GOT3 (cell line): Measurements from ENCODE around the gene CTNNA3.

Source experiments
- DNase-seq: peaks from one replicate; lab custom pipeline; 2025; ENCODE audit warnings: mixed read lengths; lab: John Stamatoyannopoulos, UW

CTNNA3 gene

DNA sequence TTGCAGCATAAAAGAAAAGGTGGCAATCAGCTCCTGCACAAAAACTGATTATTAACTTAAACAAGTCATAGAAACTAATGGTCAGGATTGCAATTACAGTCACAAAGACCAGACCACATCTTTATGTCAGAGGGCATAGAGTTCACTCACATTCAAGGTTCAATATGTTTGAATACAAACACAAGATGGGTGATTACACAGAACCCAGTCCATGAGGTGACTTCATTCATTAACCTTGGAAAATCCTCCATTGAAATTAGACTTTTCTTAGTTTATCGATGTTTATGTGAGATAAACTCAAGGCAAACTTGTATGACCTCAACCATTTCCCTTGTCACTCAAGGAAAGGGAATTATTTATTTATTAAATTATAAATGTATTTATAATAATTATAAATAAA lies 1158.8 kb downstream of the CTNNA3 start:
- DNase-seq: no peak

DNA sequence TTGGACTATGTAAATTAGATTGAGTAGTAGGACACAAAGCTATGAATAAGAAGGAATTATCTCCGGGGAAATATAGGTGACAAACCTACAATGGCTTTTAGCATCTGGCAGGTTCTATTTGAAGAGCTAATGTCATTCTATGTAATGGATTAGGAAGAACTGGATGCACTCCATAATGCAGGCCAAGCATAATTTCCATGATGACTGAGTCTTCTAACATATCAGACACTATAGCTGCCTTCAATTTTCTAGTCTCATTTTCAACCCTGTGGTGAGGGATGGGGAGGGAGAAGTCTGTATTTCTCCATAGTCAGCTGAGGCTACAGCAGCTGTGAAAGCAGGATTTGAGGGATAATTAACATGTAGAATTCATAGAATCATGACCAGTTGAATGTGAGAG lies 1160.6 kb downstream of the CTNNA3 start:
- DNase-seq: no peak

DNA sequence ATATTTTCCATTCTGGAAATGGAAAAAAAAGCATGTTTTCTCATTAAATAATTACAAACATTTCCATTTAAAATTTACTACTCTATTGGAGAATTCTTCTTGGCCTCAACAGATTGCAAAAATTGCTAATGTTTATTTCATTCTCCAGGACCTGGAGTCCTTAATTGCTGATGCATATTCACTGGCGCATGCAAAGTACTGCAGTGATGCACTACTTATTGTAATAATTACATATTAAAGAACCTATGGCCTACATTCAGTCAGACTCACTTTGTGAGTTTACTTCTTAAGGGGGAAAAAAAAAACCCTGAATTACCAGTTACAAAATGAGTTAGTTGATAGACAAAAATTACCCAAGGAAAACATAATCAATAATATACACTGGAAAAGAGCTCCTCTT lies 1161.1 kb downstream of the CTNNA3 start:
- no peak for DNase-seq

DNA sequence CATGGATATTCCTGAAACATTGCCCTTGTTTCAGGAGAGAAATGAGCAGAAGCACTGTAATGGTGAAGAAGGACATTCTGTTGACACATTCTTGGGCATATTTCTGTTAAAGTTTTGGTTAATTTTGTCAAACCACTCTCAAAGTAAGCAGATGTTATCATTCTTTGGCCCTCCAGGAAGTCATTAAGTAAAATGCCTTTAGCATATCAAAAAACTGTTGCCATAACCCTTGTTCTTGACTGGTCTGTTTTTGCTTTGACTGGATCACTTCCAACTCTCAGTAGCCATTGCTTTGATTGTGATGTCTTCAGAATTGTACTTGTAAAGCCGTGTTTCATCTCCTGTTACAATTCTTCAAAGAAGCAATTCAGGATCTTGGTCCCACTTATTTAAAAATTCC lies 1174.5 kb downstream of the CTNNA3 start:
- no peak for DNase-seq

DNA sequence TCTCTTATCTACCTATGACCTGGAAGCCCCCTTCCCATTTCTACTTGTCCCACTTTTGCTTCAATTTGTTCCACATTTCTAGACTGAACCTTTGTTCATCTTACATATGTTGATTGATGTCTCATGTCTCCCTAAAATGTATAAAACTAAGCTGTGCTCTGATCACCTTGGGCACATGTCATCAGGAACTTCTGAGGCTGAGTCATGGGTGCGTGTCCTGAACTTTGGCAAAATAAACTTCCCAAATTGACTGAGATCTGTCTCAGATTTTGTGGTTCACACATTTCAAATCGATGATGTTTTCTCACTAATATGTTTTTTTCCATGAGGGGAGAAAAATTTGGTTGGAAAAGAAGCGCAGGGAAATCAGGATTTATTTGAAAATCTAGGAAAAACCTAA lies 1176.4 kb downstream of the CTNNA3 start:
- DNase-seq: no peak

DNA sequence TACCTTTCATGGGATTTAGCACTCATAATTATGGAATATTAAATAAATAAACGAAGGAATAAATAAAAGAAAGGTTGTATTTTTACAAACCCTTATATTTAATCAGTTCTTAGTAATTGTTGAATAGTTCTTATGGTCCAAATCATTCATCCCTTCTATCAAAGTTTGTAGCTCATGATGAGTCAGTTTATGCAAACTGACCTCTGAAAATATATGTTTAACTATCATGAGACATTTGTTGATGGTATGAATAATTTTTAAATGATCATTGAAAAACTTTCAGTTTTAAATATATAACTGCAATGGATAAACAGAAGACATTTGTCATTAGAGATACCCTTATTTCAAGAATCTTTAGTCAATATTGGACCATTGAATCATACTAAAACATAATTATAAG lies 1181.3 kb downstream of the CTNNA3 start:
- no peak for DNase-seq

DNA sequence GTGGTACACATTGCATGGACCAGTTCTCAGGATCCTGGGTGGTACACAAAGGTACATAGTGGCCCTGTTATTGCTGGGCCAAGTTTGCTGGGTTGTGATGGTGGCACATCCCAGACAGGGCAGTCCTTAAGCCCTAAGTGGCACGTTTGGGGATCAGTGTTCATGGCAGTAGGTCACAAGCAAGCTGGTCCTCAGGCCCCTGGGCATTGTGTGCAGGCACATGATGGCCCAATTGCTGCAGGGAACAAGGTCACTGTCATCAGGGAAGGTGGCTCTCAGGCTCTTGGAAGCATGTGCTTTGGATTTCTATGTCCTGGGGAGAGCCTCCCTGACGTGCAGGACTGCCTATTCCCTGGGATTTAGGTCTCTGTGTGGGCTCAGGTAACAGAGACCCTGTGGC lies 1182.5 kb downstream of the CTNNA3 start:
- no peak for DNase-seq

DNA sequence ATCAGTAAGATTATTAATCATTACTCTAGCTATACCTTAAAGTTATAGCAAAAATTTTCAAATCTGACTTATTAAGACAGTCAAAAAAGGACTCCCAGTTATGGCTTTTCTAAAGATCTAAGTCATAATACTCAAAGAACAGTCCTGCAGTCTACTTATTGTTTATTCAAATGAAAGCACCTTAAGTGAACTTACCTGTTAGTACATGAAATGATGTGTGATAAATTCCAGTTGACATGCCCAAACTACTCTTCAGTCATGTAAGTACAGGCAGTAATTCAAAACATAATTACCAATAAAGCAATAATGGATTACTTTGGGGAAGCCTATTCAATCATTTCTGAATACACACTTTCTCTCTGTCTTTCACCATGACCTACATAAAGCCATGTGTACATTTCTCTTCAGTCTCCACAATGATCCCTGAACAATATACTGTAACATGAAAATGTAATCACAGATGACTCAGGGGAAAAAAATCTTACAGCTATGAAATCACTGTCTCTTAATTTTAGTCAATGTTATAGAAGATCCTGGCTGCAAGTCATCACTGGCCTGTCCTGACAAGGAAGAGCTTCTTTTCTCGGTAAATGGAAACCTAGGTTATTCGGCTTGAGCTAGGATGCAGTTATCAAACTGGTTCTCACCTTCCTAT lies 1190.9 kb downstream of the CTNNA3 start:
- DNase-seq: no peak

DNA sequence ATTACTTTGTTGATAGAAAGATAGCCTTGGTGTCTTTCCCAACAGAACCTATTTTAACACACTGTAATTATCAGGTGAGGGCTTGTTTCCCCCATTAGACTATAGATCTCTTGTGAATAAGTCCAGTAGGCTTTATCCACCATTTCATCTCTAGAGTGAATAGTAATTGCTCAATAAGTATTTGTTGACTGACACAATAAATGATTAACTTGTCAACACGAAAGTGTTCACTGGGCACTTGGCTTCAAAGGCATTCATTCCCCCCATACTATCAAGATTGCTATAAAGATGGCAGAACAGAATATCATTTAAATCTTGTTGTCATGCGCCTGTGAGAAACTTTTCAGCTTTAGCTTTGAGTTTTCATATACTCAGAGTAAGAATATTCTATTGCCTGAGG lies 1194.6 kb downstream of the CTNNA3 start:
- no peak for DNase-seq

DNA sequence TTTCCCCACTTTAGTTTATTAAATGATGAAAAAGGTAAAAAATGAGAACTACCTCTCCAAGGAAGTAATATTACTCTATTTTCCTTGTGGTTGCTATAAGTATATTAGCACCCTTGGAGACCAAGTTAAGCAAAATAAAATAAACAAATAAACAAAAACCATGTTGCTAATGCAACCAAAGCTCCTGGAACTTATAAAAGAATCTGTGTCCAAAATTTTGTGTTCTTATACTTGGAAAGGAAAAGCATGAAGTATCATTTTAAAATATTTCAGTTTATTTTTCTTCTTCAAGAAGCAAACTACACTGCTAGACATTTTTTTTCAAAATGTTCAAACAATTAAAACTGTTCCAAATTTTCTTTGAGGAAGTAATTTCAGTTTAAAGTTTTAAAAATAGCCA lies 1212.0 kb downstream of the CTNNA3 start:
- no peak for DNase-seq

DNA sequence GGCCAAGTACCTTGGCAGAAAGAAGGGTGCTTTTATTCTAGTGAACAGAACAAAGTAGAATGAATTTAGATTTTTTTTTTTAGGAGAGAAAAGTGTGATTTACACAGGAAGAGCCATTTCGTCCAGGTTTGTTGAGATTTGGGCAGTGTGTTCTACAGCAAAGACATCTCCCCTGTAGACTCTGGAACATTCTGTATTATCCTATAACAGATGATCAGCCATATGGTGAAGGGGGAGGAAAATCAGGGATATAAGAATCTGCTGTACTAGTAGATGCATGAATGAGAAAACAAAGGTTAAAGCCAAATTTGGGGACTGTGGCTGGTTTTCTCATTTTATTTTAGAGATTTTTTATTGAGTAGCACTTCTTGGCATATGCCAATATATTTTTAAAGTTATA lies 1223.8 kb downstream of the CTNNA3 start:
- DNase-seq: no peak

DNA sequence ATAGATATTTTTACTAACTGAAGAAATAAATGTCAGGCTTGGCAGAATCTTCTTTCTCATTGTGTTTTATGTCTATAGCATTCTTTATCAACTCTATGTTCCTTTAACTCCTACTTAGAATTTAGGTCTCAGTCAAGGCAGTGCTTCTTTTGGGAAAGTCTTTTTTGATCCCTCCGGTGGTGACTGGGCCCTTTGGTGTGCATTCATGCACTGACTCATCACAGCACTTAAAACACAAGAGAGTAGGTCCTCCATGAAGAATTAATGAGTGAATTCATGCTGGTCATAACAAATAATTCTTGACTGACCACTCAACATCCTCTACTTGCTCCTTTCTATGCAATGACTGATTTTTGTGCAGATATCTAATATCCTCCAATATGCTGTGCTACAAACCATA lies 1229.0 kb downstream of the CTNNA3 start:
- no peak for DNase-seq

DNA sequence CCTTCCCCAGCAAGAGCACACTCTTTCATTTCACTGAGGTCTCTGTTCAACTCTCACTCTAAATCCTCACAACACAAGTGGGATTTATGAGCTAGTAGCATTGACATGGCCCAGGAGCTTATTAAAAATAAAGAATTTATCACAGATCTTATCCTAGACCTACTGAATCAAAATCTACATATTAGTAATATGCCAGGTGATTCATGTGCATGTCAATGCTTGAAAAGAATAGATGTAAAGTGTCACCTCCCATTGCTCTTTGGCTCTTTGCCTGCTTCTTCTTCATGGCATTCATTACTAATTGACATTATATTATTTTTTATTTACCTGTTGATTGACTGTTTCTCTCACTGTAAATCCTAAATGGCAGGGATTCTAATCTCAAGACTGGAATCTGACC lies 1229.4 kb downstream of the CTNNA3 start:
- no peak for DNase-seq

DNA sequence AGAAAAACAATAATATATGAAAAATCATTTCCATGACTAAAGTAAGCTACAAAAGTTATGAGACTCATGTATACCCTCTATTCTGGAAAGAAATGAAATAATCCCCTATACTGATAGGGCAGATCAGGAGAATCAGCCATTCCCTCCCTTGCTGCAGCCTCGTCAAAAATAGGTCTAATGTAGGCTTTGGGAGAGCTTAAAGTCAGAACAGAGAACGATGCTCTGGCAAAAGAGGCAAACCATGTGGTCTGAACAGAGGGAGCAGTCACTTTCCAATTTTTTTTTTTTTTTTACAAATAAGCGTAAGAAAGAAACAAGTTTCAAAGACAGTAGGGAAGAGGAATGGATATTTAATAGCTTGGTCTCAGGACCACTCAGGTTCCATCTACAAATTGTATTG lies 1232.4 kb downstream of the CTNNA3 start:
- no peak for DNase-seq

DNA sequence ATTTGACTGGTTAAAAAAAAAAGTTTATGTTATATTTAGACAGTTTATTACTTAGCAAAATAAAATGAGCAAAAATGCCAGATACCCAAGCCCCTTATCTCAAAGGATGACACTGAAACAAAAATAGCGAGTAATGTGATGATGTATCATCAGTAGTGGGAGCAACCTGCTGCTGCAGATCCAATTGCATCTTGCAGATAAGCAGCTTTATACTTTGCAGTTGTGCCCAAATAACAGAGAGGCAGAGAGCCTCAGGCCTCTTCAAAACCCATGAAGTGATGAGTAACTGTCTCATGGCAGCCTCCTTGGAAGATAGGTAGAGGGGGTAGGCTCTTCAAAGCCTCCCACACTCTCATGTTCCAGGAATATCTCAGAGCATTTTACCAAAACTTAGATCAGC lies 1238.4 kb downstream of the CTNNA3 start:
- DNase-seq: no peak

DNA sequence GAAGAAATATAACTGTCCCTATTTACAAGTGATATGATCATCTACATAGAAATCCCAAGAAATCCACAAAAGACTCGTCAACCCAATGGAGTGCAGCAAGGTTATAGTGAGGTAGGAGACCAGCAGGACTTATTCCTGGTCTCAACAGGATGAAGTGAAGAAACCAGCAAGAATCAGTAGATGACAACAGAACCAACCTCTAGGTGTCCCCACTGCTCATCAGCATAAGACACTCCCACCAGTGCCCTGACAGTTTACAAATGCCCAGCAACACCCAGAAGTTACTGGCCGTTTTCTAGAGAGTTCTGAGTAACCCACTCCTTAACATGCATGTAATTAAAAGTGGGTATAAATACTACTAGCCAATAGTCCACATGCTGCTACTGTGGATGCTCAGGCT lies 1240.7 kb downstream of the CTNNA3 start:
- no peak for DNase-seq

DNA sequence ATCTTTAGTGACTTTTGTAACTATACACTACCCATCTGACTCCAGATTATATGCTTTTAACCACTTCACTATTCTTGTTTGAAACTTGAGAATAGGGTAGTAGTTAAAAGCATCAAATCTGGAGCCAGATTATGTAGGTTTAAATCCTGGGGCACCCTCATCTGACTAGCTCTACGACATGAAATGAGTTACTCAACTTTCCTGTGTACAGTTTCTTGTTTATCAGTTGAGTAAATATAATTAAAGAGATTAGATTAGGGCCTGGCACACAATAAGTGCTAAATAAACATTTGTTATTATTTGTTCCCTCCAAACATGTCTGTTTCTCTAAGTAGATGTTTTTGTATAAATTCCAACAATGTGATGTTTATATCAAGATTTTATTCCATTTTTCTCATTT lies 1255.4 kb downstream of the CTNNA3 start:
- no peak for DNase-seq

DNA sequence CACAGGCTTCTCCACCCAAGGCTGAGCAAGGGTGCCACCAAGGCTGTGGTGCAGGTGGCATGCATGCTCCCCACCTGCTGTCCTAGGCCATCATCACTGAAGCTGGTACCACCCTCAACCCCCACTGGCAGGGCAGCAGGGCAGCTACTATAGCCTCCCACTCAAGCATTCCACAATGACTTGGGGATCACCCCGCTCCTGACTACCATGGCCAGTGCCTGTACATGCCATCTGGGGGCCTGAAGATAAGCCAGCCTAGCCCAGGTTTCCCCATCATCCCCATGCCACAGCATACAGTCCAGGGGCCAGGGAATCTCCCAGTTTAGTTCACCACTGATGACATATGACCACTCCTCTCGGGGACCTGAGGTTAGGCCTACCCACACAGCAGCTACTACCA lies 1281.1 kb downstream of the CTNNA3 start:
- no peak for DNase-seq

DNA sequence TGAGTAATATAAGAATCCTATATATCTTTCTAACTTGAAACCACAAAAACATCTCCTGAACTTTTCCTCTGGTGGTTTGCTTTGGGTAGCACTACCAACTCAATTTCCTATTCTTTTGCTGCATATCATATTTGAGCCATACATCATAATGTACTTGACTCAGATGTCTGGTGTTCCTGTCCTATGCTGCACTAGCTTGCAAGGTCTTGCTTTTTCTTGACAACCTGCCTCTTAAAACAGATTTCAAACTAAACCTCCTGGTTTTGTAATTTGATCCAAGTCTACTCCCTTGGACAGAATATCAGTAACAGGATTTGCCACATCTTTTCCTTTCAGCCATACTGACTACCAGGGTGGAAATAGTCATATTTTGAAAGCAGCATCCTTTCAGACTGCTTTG lies 1290.4 kb downstream of the CTNNA3 start:
- no peak for DNase-seq

DNA sequence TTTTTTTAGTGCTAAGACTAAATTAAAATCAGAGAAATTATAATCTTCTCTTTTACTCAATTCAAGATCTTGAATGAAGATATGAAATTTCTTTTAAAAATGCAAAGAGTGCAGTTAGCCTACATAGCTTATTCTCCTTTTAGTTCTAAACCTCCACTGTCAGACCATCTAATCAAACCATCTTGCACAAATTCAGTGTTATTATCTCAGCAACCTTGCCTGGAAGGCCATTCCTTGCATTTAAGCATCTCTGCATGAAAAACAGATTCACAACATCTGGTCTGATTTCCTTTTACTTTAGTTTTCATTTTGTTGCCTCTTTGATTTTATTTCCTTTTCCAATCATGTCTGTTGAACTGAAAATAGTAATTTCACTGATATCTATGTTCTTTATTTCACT lies 1297.3 kb downstream of the CTNNA3 start:
- DNase-seq: no peak

DNA sequence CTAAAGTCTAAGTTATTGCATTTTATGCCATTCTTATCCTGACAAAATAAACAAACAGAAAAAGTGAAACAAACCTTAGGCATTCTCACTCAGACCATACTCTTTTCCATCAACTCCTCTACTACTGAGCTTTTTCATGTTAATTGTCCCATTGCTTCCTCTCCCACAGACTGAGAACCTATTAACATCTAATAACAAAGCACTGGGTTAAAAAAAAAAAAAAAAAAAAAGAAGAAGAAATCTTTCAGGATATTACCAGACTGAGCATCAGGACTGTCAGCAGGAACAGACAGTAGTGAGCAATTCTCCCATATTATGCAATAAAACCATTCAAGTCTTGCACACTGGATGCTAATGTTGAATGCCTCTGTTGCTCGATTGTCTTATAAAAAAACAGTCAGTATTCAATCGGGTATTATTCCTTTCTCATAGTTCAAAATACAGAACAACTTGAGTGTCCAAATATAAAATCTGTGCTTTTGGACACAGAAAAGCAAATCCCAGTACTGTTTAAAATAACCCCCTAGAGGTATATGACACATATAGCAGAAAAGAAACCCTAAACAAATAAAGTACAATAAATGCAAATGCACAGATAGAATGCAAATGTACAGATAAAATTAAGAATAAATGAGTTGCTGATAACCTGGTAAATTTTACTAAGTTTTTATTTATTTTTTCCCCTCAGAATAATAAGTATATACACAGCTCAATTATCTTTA lies 1301.5 kb downstream of the CTNNA3 start:
- DNase-seq: no peak

DNA sequence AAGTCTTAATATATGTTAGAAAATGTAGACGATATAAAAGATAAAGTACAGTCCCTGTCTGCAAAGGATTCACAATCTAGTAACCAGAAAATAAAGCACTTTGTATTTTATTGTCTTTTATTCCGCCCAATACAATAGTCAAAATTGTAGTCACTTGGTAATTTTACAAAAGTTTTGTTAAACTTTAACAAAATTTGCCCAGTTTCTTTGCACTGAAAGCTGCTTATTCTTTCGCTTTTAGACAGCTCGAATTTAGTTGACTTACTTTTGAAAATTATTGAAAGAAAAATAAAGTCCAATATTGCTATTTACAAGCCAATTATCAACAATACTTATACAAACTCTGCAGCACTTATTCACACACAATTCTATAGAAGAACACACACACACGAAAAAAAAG lies 1305.1 kb downstream of the CTNNA3 start:
- DNase-seq: no peak

DNA sequence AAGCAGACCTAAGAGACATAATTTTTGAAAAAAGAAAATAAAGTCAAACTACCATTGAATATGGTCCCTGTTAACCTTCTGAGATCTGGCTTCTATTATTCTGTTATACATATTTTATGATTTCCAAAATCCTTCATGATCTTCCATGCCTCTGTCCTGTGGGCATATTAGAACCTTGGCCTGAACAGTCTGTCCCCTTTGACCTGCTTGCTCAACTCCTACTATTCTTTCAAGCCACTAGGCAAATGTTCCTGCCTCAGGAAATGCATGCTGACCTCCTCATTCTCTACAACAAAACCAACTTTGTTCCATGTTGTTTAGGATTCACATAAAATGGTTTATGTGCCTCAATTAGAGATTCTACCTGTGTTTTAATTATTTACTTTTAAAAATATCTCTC lies 1315.0 kb downstream of the CTNNA3 start:
- no peak for DNase-seq
